Measurements from ENCODE around the gene FRYL. TPM values are rescaled to one million over a fixed set of nuclear protein-coding genes. Genes with fewer than 3 reads are reported as not detected.

Gene FRYL
- total RNA-seq, 1 experiment from 2014 or later = 47.7 TPM

GRCh38 chr4:48509543-48509942 lies 270.5 kb downstream of the FRYL start (continued):
- TF ChIP-seq JUND (IDR thresholded peaks at IDR 0.05) = no peak
- TF ChIP-seq CEBPB (IDR thresholded peaks at IDR 0.05; ENCODE audit: low read depth) = no peak
- TF ChIP-seq EGR1 (IDR thresholded peaks at IDR 0.05; ENCODE audit: low read depth) = no peak

DNA sequence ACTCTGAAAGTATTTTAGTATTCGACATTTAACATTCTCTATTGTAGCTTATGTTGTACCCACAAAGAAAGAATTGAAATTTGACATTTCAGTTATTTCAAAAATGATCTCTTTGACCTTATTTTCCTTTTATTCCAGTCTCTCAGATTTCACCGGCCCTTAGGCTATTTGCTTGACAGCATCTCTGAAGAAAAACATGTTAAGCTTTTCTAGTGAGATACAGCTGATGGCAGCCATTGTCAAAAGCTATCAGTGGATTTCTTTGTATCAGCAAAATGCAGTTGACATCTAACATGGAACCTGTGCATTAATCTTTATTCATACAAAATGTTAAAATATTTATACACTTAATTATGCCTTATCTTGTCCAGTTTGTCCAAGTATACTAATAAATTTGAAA lies 273.4 kb downstream of the FRYL start:
- Histone ChIP-seq H3K9ac (ENCODE audit: low read length) (no peak overlapping the region), H4K20me1 (ENCODE audit: insufficient read depth) (no peaks in the 10 kb centered on the region), H3K27me3 (ENCODE audit: insufficient read depth, low read length) (no peaks in the 10 kb centered on the region), H3K27ac (ENCODE audit: low read depth, low read length) (no peak overlapping the region), H3K9me3 (ENCODE audit: control insufficient read depth in 1 of 2, insufficient read depth in 1 of 2, low read depth in 1 of 2, low read length in 2 of 2) (no peaks in the 10 kb centered on the region), H3K4me3 (replicated peaks in 1 of 2; ENCODE audit: low read depth in 1 of 2, low read length in 2 of 2) (no peak overlapping the region), H3K4me1 (ENCODE audit: control insufficient read depth in 1 of 2, insufficient read depth in 2 of 2, low read length in 2 of 2) (no peaks in the 10 kb centered on the region), H3K36me3 (ENCODE audit: control insufficient read depth in 1 of 2, insufficient read depth in 2 of 2, low read length in 2 of 2) (peaks cover 10 to 11% of the 10 kb centered on the region in 2 experiments; a peak in 3 of 4 replicates), H3K9me2 (ENCODE audit: insufficient read depth) (no peaks in the 10 kb centered on the region), H3K4me2 (ENCODE audit: low read length) (no peak overlapping the region), H3K79me2 (ENCODE audit: insufficient read depth, low read length) (no peaks in the 10 kb centered on the region), H2AFZ (ENCODE audit: low read depth, low read length, poor library complexity, severe bottlenecking) (no peak overlapping the region)
- DNase-seq (ENCODE audit: low read depth, low spot score) (no peak), ATAC-seq (no peak)
- ChIA-PET POLR2A (no interaction called here), CTCF (no interaction called here), RAD21 (ENCODE audit: low non-redundant PET in 1 of 2, low total read pairs in 2 of 2, uncharacterized antibody in 2 of 2, unreplicated experiment in 2 of 2) (no interaction called here)
- intact Hi-C loops (cut with micrococcal nuclease) = no loop called here
- no peak for TF ChIP-seq RAD21 (IDR thresholded peaks at IDR 0.05; ENCODE audit: low read depth)
- no peak for TF ChIP-seq SRF (IDR thresholded peaks at IDR 0.05; ENCODE audit: low read depth)
- BruUV-seq (replicated peaks) = no TSS peak

DNA sequence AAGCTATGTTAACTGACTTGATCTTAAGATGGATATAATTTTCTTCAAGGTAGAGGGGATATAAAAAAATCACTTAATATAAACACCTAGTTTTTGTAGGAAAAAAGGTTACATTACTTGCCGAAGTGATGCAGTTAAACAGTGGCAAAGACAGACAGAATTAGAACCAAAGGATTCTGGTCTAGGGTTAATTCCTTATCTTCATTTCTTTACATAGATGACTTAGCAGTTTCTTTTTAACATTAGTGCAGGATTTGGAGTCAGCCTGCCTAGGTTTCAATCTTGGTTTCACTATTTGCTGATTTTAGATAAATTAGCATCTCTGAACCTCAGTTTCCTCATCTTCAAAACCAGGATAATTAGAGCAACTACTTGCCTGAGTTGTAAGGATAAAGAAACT lies 275.7 kb downstream of the FRYL start:
- POLR2A ChIA-PET = no interaction called here
- Histone ChIP-seq H4K20me1 (ENCODE audit: insufficient read depth) (no peaks in the 10 kb centered on the region), H3K9me2 (ENCODE audit: insufficient read depth) (no peaks in the 10 kb centered on the region), H3K27ac (ENCODE audit: low read depth, low read length) (no peak overlapping the region), H3K4me3 (replicated peaks in 1 of 2; ENCODE audit: low read depth in 1 of 2, low read length in 2 of 2) (no peak overlapping the region), H3K9ac (ENCODE audit: low read length) (no peak overlapping the region), H3K4me1 (ENCODE audit: control insufficient read depth in 1 of 2, insufficient read depth in 2 of 2, low read length in 2 of 2) (no peaks in the 10 kb centered on the region), H3K79me2 (ENCODE audit: insufficient read depth, low read length) (no peaks in the 10 kb centered on the region), H3K36me3 (ENCODE audit: control insufficient read depth in 1 of 2, insufficient read depth in 2 of 2, low read length in 2 of 2) (no peaks in the 10 kb centered on the region; a peak in 2 of 4 replicates), H3K27me3 (ENCODE audit: insufficient read depth, low read length) (no peaks in the 10 kb centered on the region), H3K4me2 (ENCODE audit: low read length) (no peak overlapping the region), H3K9me3 (ENCODE audit: control insufficient read depth in 1 of 2, insufficient read depth in 1 of 2, low read depth in 1 of 2, low read length in 2 of 2) (no peaks in the 10 kb centered on the region), H2AFZ (ENCODE audit: low read depth, low read length, poor library complexity, severe bottlenecking) (no peak overlapping the region)
- ATAC-seq (no peak), DNase-seq (ENCODE audit: low read depth, low spot score) (no peak)
- no peak for TF ChIP-seq JUND (IDR thresholded peaks at IDR 0.05)
- TF ChIP-seq, protein P1, sequence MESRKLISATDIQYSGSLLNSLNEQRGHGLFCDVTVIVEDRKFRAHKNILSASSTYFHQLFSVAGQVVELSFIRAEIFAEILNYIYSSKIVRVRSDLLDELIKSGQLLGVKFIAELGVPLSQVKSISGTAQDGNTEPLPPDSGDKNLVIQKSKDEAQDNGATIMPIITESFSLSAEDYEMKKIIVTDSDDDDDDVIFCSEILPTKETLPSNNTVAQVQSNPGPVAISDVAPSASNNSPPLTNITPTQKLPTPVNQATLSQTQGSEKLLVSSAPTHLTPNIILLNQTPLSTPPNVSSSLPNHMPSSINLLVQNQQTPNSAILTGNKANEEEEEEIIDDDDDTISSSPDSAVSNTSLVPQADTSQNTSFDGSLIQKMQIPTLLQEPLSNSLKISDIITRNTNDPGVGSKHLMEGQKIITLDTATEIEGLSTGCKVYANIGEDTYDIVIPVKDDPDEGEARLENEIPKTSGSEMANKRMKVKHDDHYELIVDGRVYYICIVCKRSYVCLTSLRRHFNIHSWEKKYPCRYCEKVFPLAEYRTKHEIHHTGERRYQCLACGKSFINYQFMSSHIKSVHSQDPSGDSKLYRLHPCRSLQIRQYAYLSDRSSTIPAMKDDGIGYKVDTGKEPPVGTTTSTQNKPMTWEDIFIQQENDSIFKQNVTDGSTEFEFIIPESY (IDR thresholded peaks at IDR 0.05; ENCODE audit: extremely low read depth, insufficient replicate concordance, low read length) = no peak
- no peak for TF ChIP-seq SP1 (IDR thresholded peaks at IDR 0.05; ENCODE audit: low read depth)
- no peak for TF ChIP-seq ZNF274 (IDR thresholded peaks at IDR 0.05; ENCODE audit: low read depth, low read length)
- no peak for TF ChIP-seq CTCF (IDR thresholded peaks at IDR 0.05 in 2 of 3, conservative IDR thresholded peaks at IDR 0.05 in 1 of 3; ENCODE audit: borderline replicate concordance in 1 of 3, insufficient read depth in 1 of 3, low read depth in 2 of 3, low read length in 2 of 3)
- TF ChIP-seq YY1 (IDR thresholded peaks at IDR 0.05; ENCODE audit: extremely low read depth, insufficient replicate concordance, low read depth, low read length) = no peak
- TF ChIP-seq POLR2A (IDR thresholded peaks at IDR 0.05; ENCODE audit: borderline replicate concordance, extremely low read depth, insufficient read depth, insufficient read length) = no peak
- TF ChIP-seq SIN3A (IDR thresholded peaks at IDR 0.05; ENCODE audit: low read depth) = no peak
- no peak for TF ChIP-seq SRF (IDR thresholded peaks at IDR 0.05; ENCODE audit: low read depth)
- no peak for TF ChIP-seq MAX (IDR thresholded peaks at IDR 0.05)
- TF ChIP-seq, protein P2, sequence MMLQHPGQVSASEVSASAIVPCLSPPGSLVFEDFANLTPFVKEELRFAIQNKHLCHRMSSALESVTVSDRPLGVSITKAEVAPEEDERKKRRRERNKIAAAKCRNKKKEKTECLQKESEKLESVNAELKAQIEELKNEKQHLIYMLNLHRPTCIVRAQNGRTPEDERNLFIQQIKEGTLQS (IDR thresholded peaks at IDR 0.05) = no peak
- TF ChIP-seq EZH2 (IDR thresholded peaks at IDR 0.05) = no peak
- no peak for TF ChIP-seq FOSL1 (IDR thresholded peaks at IDR 0.05; ENCODE audit: low read depth)
- TF ChIP-seq EGR1 (IDR thresholded peaks at IDR 0.05; ENCODE audit: low read depth) = no peak
- TF ChIP-seq EZH2phosphoT487 (IDR thresholded peaks at IDR 0.05; ENCODE audit: borderline replicate concordance) = no peak
- intact Hi-C loops (cut with micrococcal nuclease) = no loop called here
- RAD21 ChIA-PET (ENCODE audit: low non-redundant PET in 1 of 2, low total read pairs in 2 of 2, uncharacterized antibody in 2 of 2, unreplicated experiment in 2 of 2) = no interaction called here
- CTCF ChIA-PET = no interaction called here
- no TSS peak for BruUV-seq (replicated peaks)

All from HCT116 (cell line).